ENCODE data around the gene LARP6. TPM values are rescaled to one million over a fixed set of nuclear protein-coding genes. Genes with fewer than 3 reads are reported as not detected.
"Not testable (repeated sequence)": the region's sequence is repeated elsewhere in the genome, so short reads cannot be mapped to it uniquely, and the experiment has no call there.

The LARP6 gene
- total RNA-seq, 1 experiment from 2014 or later = 72.7 TPM

GRCh38 chr15:70831094-70831911 is 22.7 kb downstream of the LARP6 start:
- DNase-seq (ENCODE audit: low read depth) = no peak

DNA sequence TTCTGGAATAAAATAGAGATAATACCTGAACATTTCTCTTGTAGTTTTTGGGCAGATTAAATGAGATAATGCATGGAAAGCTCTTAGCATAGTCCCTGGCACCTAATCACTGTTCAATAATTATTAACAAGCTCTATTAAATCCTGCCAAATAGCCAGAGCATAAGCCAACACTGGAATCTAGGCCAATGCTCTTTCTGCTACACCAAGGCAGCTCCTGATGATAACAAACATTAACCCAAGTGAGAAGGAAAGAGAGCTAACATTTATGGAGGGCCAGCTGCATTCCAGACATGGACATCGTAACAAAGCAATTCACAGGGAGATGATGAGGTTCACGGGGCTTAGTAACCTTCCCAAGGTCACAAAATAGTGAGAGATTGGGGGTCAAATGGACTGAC is 23.3 kb downstream of the LARP6 start:
- DNase-seq (ENCODE audit: low read depth) = no peak

DNA sequence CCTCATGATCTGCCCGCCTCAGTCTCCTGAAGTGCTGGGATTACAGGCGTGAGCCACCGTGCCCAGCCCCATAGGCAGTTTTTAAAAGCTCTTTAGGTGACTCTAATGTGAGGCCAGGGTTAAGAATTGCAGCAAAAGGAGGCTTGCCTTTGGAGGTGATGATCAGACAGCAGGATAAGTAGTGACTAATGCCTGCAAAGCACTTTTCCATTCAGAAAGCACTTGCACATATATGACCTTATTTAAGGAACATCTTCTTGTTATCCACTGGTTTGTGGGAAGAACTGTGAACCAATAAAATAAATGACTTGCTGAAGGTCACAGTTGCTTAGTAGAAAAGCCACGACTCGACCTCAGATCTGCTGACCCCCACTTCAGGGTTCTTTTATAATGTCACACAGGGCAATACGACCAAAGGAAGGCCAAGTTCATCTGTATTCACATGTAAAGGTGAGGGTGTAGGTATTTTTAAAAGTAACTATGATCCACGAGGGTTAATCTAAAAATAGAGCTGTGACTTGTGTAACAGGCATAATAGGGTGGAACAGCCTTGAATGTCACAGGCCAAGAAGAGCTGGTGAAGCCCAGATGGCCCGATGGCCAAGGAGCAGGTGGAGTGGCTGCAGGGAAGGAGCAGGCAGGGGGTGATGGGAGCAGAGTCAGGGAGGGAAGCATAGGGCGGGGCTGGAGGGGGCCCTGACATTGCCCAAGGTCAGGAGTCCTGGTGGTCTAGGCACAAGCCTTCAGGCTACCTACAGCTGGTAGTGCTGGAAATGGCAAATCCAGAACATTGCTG is 24.4 kb downstream of the LARP6 start:
- DNase-seq (ENCODE audit: low read depth) = no peak

DNA sequence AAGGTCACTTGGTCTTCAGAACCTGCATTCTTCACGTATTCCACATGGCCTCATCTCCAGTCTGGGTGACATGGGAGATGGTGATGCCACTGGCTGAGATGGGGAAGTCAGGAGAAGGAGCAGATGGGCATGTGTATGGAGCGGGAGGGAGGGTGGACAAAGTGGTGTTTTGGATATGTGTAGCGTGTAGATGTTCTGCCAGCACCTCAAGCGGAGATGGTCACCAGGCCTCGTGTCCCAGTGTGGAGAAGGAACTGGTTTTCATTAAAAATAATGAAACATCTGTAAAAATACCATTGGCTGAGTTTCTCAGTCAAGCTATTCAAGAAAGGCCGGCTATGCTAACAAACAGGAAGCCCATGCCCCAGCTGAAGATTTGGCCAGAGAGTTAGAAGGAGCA is 26.2 kb downstream of the LARP6 start:
- DNase-seq (ENCODE audit: low read depth) = no peak

- peak; percentile 87 for DNase-seq (ENCODE audit: low read depth)
These were observed 27.3 kb downstream of the LARP6 start for GRCh38 chr15:70826634-70827033.

DNA sequence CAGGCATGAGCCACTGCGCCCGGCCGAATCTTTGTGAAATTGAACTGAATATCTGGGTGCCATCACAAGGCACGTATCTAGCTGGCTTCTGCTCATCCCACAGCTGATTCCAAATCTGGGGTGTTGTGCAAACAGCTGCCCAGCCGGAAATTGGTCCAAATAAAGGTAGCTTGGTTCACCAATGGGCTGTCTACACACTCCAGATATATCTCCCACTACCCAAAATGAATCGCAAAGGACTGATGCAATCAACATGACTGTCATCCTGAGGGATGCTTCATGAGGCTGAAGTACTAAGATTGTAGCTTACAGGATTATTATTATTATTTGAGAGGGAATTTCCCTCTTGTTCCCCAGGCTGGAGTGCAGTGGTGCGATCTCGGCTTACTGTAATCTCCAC is 28.1 kb downstream of the LARP6 start:
- DNase-seq (ENCODE audit: low read depth) = no peak

DNA sequence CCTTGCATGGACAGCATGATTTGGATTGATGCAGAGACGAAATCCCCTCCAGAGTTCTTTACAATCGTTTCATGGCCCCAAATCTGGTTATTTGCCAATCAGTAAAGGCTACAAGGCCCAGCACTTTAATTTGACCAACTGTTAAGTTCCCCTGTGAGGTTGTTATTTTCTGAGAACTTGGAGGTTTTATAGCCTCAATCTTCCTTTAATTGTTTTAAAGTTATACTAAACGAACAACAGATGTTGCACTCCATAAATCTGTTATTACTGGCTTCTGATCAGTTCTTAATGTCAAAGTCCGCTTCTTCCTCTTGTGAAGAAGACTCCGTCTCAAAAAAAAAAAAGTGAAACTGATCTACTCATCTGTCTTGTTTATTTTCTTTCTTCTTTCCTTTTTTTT is 30.8 kb downstream of the LARP6 start:
- no peak for DNase-seq (ENCODE audit: low read depth)

- DNase-seq (ENCODE audit: low read depth) = no peak
These were observed 33.7 kb downstream of the LARP6 start for GRCh38 chr15:70820214-70820613.

DNA sequence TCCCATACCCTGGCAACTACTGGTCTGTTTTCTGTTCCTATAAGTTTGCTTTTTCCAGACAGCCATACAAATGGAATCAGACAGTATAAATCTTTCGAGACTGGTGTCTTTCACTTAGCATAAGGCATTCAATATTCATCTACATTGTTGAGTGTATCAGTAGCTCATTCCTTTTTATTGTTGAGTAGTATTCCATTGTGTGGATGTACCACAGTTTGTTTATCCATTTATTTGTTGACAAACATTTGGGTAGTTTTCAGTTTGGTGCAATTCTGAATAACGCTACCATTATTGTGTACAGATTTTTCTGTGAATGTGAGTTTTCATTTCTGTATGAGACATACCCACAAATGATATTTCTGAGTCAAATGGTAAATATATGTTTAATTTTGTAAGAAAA is 35.4 kb downstream of the LARP6 start:
- no peak for DNase-seq (ENCODE audit: low read depth)

DNA sequence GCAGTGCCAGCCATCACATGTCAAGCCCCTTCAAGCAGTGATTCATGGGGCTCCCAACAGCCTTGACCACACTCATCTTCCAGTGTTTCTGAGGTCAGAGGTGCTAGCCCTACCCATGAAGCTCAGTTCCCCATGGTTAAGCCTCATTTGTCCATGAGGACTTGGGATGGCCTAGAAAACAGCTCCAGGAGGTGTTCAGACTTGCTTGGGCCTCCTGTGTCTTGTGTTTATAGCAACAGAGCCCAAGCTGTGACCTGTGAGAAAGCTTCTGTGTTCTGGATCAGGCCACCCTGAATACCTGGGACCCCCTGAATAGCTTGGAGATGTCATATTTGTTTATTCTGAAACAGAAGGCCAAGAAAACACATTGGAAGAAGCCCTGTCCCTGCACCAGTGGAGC is 36.7 kb downstream of the LARP6 start:
- no peak for DNase-seq (ENCODE audit: low read depth)

- no peak for DNase-seq (ENCODE audit: low read depth)
These were observed 38.4 kb downstream of the LARP6 start for GRCh38 chr15:70815604-70816003.

DNA sequence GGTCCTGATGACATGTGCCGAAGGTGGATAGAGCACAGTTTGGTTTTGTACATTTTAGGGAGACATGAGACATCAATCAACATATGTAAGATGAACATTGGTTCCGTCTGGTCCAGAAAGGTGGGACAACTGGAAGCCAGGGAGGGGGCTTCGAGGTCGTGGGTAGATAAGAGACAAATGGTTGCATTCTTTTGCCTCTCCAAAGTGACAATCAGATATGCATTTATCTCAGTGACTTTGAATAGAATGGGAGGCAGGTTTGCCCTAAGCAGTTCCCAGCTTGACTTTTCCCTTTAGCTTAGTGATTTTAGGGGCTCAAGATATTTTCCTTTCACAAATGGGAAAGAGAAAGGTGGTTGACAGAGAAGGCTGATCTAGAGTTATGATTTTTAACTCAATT is 38.9 kb downstream of the LARP6 start:
- DNase-seq (ENCODE audit: low read depth) = not testable (repeated sequence)

- DNase-seq (ENCODE audit: low read depth) = no peak
These were observed 41.1 kb downstream of the LARP6 start for GRCh38 chr15:70812827-70813364.

- DNase-seq (ENCODE audit: low read depth) = no peak
These were observed 42.9 kb downstream of the LARP6 start for GRCh38 chr15:70810916-70811578.

DNA sequence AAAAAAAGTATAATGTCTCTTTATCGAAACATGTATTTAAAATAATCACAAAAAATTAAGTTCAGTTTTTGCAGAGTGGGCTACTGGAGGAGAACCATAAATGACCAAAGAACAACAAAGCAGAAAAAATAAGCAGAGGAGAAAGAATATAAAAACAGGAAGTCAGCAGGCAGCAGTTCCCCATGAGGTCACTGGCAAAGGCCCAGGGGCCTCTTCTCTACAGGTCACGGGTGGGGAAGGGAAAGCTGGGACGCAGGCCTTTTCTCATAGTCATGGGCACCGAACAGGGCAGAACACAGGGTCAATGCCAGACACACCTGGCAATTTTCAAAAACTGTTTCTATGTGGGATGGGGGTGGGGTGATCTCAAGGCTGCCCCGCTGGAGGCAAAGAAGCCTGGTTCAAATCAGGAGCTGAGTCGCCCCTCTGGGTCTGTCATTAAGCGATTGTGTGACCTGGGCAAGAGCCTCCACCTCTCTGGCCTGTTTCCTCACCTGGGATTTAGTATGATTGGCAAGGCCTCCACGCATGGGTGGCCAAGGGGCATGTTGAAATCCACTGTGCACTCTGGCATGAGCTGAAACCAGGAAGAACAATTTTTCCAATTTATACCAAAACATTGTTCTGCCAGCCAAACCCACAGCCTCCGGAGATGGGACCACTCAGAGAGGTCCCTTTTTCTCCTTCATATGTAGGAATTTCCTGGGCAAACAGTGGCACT is 46.8 kb downstream of the LARP6 start:
- DNase-seq (ENCODE audit: low read depth) = no peak

GRCh38 chr15:70804388-70804787 is 49.6 kb downstream of the LARP6 start:
- not testable (repeated sequence) for DNase-seq (ENCODE audit: low read depth)

- peak; percentile 94 for DNase-seq (ENCODE audit: low read depth)
These were observed 51.3 kb downstream of the LARP6 start for GRCh38 chr15:70802629-70803028.

DNA sequence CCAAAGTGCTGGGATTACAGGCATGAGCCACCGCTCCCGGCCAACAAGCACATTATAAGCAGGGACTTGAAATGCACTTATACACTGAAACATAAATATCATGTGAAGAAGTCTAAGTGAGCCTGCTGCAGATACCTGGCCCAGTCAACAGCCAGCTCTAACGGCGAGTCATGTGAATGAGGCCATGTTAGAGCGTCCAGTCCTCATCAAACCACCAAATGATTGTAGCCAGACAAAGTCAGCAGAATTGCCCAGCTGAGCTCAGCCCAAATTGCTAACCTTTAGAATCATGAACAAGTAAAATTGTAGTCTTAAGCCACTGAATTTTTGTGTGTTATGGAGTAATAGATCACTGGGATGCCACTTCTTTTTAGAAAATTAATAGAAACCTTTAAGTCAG is 52.8 kb downstream of the LARP6 start:
- no peak for DNase-seq (ENCODE audit: low read depth)

DNA sequence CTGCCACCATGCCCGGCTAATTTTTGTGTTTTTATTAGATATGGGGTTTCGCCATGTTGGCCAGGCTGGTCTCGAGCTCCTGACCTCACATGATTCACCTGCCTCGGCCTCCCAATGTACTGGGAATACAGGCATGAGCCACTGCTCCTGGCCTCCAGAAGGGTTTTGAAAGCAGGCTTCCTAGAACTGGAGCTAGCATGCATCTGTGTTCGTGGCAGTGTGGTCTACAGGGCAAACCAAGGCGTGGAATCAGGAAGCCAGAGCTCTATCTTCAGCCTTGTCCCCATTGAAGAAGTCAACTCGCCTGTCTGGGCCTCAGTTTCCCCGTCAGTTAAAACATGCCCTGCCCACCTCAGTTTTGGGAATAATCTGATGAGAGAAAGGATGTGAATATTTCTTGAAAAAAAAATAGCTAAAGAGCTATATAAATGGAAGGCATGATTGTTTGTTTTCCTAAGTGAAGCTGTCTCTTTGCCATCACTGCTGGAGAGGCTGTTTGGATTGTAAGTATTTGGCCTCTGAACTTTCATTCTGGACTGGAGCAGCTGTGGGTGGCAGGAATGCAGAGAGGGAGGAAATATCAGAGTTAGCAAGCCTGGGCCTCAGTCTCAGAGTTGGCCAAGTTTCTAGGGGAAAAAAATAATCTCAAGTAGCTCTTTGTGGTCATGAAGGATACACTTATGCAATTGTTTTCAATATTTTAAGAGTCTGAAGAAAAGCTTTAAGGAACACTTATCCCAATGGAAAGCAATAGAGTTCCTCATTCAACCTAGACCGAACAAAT is 54.1 kb downstream of the LARP6 start:
- DNase-seq (ENCODE audit: low read depth) = peak; percentile 94

DNA sequence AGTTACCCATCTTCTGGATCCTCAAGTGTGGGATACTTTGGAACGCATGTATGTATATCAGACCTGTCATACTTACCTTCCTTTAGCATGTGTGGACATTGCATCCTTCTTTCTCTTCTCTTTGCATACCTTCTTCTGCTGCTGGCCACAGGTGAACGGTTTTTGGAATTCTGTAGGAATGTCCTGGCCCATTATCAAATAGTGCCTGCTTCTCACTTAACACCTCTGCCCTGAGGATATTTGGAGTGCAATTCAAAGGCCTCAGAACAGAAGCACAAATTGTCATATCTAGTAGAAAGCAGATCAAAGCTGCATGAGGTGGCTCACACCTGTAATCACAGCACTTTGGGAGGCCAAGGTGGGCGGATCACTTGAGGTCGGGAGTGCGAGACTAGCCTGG is 56.5 kb downstream of the LARP6 start:
- DNase-seq (ENCODE audit: low read depth) = no peak

Data from RPMI7951 (cell line).